ENCODE results near the gene TIAM1.

TIAM1 gene

DNA sequence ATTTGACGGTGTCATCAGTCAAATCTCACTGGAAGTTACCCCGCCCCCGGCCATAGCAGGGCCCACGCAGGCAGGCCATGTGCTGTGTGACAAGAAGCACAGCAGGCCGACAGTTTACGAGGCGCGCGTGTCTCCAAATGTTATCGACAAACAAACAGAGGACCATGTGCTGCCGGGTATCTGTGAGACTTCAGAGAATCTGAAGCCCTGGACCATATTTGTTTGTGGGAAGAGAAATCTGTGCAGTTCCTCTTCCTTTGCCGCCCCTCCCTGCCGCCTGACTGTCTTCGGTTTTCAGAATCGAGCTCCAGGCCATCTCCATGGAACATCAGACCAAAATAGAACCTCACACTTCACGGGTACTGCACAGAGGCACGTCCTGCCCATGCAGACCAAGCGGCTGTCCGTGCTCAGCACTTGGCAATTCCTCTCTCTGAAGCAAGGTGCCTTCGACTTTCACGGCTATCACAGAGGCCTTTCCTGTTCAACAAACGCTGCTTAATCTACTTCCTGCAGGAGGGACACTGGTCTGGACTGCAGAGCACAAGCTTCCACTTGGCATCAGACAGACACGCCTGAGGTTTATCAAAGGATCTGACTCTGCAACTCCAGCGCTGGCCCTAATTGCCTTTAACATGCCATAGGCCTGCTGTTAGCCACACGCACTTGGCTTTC is 170.0 kb downstream of the TIAM1 start:
- peak; percentile 46 to 62 for DNase-seq (ENCODE audit: low read depth in 2 of 2)

- no peak for DNase-seq (ENCODE audit: low read depth in 2 of 2)
These were observed 171.7 kb downstream of the TIAM1 start for GRCh38 chr21:31172328-31172727.

- DNase-seq (ENCODE audit: low read depth in 2 of 2): no peak
These were observed 179.1 kb downstream of the TIAM1 start for GRCh38 chr21:31164713-31165694.

- DNase-seq (ENCODE audit: low read depth in 2 of 2): no peak
These were observed 181.2 kb downstream of the TIAM1 start for GRCh38 chr21:31162827-31163226.

GRCh38 chr21:31162079-31162699 is 181.9 kb downstream of the TIAM1 start:
- no peak for DNase-seq (ENCODE audit: low read depth in 2 of 2)

GRCh38 chr21:31161157-31161556 is 182.9 kb downstream of the TIAM1 start:
- no peak for DNase-seq (ENCODE audit: low read depth in 2 of 2)

DNA sequence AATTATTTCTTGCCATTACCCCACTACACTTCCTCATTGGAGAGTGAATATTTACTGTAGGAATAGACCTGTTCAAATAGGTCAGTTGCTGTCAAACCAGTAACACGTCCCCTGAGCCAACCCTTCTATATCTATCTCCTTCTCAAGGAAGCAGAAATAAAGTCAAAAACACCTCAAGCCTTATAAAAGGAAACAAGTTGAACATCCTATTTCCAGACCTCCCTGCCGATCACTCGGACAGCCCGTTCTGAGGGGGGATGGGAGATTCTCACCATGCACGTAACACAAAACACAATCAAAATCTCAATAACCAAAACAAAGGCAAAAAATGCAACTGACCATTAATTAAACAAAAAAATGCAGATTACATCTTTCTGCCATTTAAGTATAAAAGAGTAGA is 184.3 kb downstream of the TIAM1 start:
- no peak for DNase-seq (ENCODE audit: low read depth in 2 of 2)

DNA sequence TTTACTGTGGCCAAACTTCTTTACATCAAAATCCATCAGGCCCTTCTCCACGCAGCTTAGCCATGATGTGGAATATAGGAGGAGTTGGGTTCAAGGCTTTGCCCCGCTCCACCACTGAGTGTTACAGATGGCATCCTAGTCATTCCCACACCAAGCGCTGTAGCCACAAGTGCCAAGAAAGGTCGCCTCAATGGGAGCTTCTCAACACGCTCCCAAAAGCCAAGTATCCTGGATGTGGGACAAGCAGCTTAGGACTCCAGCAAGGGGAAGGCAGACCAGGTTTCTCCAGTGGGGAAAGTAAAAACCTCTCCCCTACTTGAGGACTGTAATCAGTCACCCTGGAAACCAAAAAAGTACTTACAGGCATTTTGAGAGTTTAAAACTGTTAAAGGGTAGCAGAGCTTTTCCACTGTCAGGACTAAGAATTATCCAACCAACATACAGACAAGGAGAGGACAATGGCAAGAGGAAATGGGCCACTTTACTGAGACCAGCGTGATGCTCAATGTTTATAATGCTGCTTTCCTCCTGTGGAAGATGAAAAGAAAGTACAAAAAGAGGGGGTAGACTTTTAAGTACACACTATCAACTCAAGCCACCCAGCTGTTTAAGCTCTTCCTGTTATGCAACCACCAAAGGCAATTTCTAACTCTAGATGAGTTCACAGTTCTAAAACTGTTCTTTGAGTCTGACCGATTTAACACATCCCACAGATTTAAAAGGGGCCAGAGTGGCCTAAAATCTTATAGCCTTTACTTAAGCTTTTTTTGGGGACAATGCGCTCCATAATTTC is 185.1 kb downstream of the TIAM1 start:
- no peak for DNase-seq (ENCODE audit: low read depth in 2 of 2)

- no peak for DNase-seq (ENCODE audit: low read depth in 2 of 2)
These were observed 186.3 kb downstream of the TIAM1 start for GRCh38 chr21:31157756-31158155.

DNA sequence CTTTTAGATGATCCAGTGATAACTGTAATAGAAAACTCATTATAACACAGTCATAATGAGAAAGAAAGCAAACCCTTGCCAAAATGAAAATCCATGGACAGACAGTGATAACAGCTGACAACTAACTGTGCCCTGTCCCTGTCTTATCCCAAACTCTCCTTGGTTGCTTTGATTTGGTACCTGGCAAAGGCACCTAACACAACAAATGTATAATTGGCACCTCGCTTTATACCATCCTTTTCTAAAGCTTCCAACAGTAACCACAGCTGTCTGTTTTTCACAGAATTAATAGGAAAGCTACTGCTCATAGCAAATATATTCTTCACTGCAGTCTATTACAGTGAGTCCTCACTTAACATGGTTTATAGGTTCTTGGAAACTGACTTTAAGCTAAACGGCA is 187.4 kb downstream of the TIAM1 start:
- no peak for DNase-seq (ENCODE audit: low read depth in 2 of 2)

DNA sequence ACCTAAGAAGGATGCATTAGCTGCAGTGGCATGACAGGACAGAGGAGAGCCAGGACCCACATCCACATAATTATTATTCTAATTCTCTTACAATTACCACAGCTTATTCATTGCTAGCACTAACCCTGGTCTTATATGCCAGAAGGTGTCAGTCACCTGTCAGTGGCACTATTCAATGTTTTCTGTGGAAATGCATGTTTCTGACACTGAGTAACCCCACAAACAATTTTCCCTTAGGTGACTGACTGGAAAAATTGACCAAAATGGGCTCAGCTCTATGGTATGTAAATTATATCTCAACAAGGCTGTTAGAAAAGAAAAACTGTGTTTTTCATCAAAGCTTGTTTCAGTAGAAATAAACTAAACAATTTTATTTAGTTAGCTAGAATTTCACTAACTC is 187.9 kb downstream of the TIAM1 start:
- DNase-seq (ENCODE audit: low read depth in 2 of 2): no peak

DNA sequence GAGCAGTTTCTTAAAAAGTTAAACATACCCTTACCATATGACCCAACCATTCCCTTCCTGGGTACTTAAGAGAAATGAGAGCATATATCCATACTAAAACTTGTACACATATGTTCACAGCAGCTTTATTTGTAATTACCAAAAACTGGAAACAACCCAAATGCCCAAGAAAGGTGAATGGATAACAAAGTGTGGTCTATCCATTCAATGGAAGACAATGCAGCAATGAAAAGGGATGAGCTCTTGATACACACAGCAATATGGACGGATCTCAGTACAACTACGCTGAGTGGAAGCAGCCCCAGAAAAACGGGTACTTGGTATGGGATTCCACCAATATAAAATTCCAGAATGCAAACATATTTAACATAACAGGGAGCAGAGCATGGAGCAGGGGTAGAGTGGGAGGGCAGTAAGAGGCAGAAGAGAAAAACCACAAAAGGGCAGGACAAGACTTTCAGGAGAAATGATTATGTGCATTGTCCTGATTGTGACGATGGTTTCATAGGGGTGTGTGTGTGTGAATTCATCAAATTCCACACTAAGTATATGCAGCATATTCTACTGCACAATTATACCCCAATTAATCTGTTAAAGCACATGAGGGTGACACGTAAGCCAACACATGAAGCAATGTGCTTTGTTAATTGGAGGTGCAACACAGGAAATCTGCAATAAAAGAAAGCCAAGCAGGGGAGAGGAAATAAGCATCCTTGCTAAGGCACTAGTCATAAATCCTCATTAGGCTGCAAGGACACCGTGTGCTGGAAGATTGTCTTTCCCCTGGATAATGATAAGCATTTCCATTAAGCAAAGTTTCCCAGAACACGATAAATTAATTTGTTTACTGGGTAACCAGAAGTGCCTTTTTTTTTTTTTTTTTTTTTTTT is 192.7 kb downstream of the TIAM1 start:
- no peak for DNase-seq (ENCODE audit: low read depth in 2 of 2)

DNA sequence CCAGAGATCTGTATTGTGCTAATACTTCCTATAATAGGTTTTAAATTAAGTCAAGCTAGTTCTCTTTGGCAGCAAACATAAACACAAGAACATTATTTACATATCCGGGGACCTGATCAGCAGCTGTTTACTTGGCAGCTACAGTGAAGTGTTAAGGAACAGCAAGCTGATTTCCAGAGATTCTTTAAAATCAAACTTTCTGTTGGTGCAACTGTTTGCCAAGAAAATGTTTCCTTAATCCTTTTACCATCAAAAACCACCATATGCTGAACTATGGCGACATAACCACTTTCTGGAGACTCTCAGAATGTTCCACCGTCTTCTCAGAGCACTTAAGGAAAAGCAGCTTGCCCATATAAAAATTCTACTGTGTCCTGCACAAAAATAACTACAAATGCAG is 198.8 kb downstream of the TIAM1 start:
- no peak for DNase-seq (ENCODE audit: low read depth in 2 of 2)

GRCh38 chr21:31143036-31143435 is 201.0 kb downstream of the TIAM1 start:
- no peak for DNase-seq (ENCODE audit: low read depth in 2 of 2)

DNA sequence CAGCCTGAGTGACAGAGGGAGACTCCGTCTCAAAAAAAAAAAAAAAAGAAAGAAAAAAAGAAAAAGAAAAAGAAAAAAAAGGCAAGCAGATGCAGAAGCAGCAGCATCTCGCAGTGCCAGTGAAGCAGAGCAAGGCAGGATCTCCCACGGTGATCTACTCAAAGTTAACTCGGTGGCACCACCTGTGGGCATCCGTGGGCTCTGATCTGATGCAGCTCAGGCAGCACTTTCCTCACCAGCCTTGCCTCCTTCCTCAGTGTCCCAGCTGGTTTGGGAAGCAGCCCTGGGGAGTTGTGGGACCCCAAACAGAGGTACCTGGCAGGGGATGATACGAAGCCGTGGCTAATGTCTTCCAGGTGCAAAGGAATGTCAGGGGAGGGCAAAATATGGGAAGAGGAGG is 201.5 kb downstream of the TIAM1 start:
- no peak for DNase-seq (ENCODE audit: low read depth in 2 of 2)

DNA sequence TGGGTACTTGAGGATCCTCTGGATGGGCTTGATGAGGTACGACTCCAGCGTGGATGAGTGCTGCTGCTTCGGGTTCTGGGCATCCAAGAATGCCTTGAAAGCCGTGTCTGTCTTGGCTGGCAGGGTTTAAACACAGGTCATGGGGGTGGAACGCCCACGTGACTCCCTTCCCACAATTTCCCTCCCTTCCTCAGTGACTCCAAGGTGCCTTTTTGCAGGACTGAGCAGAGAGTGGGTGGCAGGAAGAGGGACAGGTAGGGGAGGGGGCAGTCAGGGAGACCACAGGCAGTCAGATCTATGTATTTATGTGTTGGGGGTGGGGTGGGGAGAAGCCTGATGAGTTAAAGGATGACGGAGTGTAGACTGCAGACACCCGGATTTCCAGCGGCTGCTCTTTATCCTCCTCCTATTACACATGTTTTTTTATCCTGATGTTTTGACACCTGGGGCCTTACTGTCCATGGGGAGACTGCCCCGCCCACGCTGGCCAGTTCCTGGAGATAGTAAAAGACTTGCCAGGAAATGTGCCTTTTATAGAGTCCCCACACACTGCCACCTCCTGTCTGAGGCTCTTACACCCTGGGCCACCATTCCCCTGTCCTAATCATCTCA is 202.6 kb downstream of the TIAM1 start:
- no peak for DNase-seq (ENCODE audit: low read depth in 2 of 2)

DNA sequence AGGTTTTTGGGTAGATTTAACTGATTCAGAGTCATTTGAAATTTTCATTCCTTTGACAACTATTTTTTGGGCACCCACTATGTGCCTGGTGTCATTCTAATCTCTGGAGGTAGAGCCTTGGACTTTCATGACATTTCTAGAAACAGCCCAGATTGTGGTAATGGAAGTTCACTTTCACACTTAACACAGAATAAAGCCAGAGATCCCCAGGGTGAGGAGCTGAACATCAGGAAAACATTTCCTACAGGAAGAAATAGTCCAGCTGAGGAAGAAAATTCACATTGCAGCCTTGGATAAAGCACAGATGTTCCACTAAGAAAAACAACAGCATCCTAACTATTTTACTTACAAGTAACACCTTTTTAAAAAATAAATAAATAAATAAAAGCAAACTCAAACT is 203.4 kb downstream of the TIAM1 start:
- DNase-seq (ENCODE audit: low read depth in 2 of 2): no peak

DNA sequence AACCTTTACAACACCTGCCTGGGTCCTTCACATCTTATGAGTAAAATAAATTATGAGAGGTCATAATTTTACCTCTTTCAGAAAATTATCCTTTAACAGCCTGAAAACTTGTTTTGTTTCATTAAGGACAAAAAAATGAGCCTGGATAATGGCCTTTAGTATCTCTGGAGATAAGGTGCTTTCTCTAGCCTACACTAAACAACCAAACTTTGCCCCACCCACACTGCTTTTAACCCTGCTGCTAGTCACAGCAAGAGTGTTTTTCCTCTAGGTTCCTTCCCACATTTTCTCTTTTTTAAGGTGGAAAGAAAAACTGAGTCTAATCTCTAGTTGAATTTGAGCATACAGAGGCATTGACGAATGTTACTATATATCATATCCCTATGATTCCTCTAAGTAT is 204.0 kb downstream of the TIAM1 start:
- DNase-seq (ENCODE audit: low read depth in 2 of 2): no peak

GRCh38 chr21:31137960-31138359 is 206.1 kb downstream of the TIAM1 start:
- no peak for DNase-seq (ENCODE audit: low read depth in 2 of 2)

DNA sequence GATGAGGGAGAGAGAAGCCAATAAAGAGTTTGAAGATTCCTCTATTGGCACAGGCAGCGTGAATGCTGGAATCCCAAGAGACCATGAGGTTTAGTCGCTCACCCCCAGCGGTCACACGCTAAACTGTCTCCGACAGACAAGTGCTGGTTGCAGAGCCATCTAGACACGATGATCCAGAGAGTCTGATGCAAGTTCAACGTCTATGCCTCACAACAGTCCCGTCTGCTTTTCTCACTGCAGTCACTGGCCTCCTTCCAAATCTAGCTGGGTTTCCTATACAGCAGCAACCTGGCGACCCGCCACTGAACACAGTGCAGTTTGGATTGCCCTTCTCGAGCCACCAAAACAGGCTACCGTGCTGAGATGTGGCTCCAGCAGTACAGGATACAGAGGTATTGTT is 207.2 kb downstream of the TIAM1 start:
- DNase-seq (ENCODE audit: low read depth in 2 of 2): no peak

Data from stimulated activated CD4-positive, alpha-beta T cell treated with anti-CD3 and anti-CD28 coated beads, Interleukin-1b, Interleukin-23, amount 100 ng/mL, for 4 hours (primary cell).